ENCODE data around the gene CIDEC.
"Not testable (repeated sequence)": the region's sequence is repeated elsewhere in the genome, so short reads cannot be mapped to it uniquely, and the experiment has no call there.

The CIDEC gene

DNA sequence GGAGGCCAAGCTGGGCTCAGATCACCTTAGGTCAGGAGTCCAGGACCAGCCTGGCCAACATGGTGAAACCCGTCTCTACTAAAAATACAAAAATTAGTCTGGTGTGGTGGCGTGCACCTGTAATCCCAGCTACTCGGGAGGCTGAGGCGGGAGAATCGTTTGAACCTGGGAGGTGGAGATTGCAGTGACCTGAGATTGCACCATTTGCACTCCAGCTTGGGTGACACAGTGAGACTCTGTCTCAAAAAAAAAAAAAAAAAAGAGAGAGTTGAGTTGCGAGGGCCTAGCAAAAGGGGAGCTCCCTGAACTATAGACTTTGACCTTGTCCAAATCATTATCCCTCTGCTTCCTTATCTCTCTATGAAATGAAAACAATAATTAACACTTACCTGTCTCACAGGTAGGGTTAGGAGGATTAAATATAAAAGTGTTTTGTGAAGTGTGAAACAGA lies 20.9 kb upstream of the CIDEC start:
- DNase-seq = not testable (repeated sequence)

DNA sequence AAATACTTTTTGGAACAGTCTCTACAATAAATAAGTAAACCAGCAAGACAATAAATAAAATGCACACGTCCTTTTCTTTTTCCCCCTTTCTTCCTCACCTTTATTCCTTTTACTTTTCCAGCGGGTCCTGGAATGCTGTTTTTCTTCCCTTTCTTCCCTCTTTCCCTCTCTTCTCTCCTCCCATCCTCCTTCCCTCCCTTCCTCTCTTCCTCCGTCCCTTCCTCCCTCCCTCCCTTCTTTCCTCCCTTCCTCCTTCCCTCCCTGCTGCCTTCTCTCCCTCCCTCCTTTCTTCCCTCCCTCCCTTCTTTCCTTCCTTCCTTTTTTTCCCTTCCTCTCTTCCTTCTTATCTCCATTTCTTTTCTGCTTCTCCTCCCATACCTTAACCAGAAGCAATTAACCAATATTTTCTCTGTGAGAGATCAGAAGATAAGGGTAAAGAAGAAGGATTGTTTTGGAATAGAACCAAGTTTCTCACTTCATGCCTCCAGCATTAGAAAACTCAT lies 19.3 kb upstream of the CIDEC start:
- no peak for DNase-seq

DNA sequence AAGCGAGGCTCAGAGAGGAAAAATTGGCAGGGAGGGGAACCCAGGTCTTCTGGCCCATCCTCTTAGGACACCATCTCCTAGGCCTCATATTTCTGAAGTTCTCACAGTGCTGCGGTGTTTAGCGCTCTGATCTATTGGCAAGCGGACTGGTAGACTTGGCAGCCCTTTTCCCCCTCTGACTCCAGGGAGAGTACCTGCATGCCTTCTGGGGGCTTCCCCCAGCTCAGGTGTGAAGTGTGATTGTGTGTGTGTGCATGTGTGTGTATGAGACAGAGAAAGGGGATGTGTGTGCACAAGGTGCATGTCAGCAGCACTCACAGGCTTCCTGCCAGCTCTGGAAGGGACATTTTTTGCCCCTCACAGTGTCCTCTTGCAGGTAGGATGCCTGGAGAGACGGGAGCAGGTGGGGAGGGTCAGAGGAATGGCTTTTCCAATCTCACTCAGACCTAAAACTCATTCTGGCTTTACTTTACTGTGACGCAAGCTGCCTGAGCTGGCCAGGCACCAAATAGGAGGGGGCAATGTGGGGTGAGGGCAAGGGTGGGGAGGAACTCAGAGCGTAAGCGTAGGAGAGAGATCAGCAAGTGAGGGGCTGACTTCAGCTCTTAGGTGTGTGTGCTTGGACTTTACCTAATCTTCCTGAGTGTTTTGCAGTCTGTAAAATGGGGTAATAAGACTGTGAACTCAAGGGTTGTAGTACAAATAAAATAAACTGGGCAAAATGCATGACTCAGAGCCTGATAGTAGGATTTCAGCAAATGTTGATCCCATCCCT lies 18.6 kb upstream of the CIDEC start:
- no peak for DNase-seq

DNA sequence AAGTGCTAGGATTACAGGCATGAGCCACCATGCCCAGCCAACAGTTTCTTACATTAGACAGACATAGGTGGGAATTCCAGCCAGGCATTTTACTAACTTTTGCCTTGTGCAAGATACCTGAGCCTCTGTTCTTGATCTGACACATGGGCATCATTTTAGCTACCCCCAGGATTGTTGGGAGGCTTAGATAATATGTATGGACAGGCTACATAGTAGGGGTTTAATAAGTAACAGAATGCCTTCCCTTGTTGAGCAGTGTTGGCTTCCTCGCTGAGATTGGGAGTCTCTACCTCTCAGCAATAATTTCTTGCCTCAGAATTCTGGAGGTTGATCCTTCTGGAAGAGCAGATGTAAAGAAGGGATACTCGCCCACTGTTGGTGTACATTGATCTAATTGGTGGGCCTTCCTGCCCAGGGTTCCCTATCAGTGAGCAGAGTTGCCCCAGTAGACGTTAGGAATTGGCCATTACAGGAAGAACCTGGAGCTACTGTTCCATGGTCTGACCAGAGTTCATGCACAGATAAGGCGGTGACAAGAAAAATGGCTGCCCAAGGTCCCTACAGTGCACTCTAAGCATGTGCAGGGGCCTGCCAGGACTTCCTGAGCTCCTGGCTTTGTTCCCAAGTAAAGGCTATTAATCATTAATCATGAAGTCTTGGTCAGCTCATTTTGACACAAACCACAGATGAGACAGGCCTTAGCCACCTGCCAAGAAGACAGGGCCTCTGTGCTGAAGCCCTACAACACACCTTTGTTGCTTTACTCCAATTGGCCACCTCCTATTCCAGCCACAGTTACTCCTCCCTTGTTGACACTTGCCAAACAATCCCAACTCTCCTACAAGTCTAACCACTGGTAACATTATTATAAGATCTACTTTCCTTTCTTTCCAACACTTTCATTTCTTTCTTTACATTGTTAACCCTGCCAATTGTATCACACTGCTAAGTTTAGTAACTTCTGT lies 17.6 kb upstream of the CIDEC start:
- DNase-seq = no peak

DNA sequence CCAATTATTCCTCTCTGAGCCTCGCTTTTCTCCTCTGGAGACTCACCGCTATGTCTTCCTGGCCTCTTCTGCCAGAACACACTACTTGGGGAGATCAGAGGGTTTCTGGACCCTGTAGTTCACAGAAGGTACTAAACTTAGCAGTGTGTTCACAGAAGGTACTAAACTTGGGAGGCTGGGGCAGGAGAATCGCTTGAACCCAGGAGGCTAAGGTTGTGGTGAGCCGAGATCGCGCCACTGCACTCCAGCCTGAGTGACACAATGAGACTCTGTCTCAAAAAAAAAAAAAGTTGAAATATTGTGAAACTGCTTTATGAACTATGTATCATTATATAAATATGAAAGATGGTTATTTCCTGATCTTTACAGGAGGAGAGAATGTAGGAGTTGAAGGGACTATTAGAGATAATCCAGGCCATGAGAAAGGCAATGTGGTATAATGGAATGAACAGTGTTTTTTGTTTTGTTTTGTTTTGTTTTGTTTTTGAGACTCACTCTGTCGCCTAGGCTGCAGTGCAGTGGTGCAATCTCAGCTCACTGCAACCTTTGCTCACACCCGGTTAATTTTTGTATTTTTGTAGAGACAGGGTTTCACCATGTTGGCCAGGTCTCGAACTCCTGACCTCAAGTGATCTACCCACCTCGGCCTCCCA lies 16.8 kb upstream of the CIDEC start:
- DNase-seq = not testable (repeated sequence)

DNA sequence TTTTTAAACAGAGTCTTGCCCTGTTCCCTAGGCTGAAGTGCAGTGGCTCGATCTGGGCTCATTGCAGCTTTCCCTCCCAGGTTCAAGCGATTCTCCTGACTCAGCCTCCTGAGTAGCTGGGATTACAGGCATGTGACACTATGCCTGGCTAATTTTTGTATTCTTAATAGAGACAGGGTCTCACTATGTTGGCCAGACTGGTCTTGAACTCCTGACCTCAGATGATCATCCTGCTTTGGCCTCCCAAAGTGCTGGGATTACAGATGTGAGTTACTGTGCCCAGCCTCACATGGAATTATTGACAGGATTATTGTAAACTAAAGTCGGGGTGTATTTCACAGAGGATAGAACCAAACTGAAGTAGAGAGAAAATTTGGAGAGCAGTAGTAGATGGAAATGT lies 15.7 kb upstream of the CIDEC start:
- DNase-seq = not testable (repeated sequence)

DNA sequence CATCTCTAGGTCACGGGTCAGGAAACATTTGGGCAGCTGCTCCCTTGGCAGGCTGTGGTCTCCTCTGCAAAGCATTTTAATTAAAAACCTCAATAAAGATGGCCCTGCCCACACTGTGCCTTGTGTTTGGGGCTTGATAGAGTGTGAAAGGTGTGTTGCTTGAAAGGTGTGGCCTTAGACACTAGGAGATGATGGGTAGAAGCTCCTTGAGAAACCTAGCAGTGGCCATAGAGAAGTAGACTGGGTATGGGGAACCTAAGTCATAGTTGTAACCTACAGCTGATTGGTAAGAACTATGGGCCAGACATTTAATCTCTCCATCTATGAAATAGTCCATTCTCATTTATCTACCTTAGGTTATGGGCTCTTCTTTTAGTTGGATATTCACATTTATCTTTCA lies 13.7 kb upstream of the CIDEC start:
- DNase-seq = no peak

DNA sequence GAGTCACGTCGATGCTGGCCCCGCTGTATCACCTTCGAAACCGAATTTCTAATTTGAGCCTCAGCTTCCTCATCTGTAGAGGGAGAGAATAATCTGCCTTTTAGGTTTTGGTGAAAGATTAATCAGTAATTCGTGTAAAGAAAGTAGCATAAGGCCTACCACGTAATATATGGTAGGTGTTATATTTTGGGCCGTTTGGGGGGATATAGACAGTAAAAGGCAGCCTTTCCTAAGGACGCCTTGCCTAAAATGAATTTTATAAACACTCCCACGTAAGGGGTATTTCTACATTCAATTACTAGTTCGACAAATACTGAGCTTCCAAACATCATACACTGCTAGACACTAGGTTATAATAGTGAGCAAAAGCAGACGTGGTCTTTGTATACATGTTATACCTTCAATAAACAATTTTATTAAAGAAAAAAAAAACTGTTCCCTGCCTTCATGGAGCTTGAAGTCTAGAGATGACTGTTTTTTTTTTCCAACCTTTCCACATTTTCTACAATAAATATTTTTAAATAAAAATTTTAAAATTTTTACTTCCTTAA lies 11.1 kb upstream of the CIDEC start:
- no peak for DNase-seq

DNA sequence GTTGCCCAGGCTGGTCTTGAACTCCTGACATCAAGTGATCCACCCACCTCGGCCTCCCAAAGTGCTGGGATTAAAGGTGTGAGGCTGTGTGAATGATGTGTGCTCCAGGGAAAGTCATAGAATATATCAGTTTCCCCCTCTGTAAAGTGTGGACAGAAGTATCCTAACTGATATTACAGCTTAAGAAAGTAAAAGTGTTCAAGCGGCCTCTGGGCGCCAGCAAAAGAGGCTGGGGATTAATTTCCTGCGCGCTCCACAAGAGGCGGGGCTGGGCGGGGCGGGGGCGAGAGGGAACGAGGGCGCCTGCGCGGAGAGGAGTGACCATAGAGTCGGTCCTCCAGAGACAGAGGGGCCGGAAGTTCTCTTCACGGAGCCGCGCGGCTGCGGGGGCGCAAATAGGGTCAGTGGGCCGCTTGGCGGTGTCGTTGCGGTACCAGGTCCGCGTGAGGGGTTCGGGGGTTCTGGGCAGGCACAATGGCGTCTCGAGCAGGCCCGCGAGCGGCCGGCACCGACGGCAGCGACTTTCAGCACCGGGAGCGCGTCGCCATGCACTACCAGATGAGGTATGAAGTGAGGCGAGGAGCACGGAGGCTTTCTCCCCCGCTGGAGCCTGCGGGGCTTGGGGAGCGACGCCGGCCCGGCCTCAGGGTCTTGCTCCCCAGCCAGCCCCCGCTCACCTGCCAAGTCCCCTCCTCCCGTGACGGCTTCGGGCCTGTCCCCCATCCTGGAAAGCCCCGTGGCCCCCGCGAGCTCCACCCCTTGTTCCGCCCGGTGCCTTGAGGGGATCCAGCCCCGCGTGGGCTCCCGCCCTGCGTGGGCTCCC lies 10.4 kb upstream of the CIDEC start, which contains the start of gene JAGN1:
Gene JAGN1, plus strand, starts transcription at position 362 of the 823 bp plus-strand sequence. Its CDS starts 113 bp downstream, at position 475.
- DNase-seq = peak; percentile 60

DNA sequence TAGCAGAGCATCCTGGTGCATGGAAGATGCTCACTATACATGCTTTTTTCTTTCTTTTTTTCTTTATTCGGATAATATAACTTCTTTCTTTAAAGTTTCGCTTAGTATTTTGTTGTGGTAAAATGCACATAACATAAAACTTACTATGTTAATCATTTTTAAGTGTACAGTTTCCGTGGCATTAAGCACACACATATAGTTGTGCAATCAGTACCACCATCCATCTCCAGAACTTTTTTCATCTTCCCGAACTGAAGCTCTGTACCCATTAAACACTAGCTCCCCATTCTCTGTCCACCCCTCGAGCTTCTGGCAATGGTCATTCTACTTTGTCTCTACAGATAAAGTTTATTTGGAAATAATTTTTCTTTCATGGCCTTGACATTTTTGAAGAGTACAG lies 9.4 kb upstream of the CIDEC start:
- no peak for DNase-seq

DNA sequence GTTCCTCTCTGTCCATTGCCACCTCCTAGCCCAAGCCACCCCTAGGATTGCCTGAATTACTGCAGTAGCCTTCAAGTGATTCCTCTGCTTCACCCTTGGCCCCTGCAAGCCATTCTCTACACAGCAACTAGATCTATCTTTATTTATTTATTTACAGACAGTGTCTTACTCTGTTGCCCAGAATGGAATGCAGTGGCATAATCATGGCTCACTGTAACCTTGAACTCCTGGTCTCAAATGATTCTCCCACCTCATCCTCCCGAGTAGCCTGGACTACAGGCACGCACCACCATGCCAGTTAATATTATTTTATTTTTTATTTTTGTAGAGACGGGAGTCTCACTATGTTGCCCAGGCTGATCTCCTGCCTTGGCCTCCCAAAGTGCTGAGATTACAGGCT lies 8.5 kb upstream of the CIDEC start:
- no peak for DNase-seq

DNA sequence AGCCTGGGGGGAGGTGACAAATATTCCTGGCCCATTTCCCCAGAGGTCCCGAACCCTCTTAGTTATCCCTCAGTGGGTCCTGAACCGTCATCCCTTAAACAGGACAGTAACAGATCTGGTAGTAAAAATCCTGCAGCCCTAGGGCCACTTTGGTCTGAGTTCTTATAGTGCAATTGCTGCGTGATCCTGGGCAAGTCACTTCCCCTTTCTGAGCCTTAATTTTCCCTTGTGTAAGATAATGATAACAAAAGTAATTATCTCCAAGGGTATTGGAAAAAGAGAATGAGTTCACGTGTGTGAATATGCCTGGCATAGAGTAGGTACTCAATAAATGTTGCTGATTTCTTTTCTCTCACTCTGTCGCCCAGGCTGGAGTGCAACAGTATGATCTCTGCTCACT lies 7.4 kb upstream of the CIDEC start:
- no peak for DNase-seq

DNA sequence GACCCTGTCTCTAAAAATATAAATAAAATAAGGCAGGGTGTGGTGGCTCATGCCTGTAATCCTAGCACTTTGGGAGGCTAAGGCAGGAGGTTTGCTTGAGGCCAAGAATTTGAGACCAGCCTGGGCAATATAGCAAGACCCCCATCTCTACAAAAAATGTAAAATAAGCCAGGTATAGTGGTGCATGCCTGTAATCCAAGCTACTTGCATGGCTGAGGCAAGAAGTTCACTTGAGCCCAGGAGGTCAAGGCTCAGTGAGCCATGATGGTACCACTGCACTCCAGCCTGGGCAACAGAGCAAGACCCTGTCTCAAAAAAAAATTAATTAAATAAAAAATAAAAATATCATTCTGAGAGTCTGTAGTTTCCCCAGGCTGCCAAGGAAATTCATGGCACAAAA lies 6.3 kb upstream of the CIDEC start:
- DNase-seq = no peak

DNA sequence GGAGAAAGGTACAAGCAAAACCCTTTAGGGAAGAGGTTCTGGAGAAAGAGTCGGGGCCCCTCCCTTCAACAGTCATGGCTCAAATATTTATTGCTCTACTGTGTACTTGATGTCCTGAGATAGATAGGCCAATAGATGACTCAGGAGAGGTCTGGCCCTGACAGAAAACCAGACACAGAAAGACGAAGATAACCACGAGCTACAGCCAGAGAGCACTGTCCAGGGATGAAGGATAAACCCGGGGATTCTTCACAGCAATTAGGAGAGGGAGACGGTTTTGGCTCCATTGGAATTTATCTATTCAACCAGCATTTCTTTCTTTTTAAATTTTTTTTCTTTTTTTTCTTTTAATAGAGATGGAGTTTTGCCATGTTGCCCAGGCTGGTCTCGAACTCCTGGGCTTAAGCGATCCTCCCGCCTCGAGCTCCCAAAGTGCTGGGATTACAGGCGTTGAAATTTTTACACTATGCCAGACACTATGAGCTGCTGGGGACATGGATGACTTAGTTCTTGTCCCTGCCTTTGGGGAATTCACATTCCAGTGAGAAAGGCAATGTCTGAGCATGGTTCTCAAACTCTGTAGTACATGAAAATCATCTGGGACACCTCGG lies 4.6 kb upstream of the CIDEC start:
- DNase-seq = no peak

DNA sequence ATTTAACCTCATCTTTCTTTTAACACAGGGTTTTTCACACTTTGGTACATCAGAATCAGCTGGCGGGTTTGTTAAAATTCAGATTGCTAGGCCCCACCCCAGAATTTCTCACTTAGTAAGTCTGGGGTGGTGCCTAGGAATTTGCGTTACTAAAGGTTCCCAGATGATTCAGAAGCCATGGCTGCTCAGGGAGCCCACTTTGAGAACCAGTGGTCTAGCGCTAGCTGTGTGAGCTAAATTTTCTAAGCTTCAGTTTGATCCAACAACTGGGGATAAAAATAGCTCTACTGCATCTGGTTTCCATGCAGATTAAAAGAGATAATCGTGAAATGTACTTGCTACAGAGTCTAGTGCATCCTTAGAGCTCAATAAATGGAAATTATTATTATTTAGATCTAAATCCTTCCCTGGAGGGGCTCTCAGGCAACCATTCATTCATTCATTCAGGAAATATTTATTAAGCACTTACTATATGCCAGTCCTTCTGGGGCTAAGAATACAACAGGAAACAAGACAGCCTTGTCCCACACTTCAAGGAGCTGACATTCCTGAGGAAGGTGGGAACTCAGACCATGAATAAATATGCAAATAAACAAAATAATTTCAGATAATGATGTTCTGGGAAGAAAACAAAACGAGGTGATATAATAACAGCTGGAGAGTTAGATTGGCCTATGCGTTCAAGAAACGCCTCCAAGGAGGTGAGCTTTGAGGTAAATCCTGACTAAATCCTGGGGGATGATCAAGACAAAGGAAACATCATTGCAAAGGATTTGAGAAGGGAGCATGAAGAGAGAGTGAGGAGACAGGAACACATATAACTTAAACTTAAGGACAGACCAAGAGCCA lies 3.9 kb upstream of the CIDEC start:
- no peak for DNase-seq

DNA sequence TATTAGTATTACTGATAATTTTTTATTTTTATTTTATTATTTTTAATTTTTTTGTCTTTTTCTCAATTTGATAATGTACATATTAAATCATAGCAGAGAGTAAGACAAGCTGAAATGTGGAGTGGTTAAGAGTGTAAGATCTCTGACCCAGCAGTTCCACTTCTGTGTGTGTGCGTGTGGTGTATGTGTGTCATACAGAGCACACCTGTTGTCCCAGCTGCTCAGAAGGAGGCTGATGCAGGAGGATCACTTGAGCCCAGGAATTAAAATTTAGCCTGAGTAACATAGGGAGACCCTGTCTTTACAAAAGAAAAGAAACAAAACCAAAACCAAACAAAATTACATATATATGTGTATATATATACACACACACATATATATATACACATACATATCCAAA lies 1.4 kb upstream of the CIDEC start:
- DNase-seq = no peak

DNA sequence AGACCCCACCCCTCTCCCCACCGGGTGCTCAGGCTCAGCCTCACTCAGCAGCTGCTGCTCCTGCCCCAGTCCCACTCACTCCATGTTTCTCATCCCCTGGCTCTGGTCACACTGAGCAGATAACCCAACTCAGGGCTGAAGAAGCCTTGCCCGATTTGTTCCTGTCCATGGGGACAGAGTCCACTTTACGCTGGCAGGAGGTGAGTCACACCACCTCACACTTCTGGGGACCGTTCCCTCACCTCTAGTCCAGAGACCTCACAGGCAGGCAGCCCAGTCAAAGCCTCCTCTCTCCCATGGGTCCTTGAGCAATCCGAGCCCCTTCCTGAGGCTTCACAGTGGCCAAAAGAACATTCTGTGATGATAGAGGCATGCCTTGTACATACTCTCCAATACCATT lies 1.4 kb downstream of the CIDEC start:
- DNase-seq = no peak

DNA sequence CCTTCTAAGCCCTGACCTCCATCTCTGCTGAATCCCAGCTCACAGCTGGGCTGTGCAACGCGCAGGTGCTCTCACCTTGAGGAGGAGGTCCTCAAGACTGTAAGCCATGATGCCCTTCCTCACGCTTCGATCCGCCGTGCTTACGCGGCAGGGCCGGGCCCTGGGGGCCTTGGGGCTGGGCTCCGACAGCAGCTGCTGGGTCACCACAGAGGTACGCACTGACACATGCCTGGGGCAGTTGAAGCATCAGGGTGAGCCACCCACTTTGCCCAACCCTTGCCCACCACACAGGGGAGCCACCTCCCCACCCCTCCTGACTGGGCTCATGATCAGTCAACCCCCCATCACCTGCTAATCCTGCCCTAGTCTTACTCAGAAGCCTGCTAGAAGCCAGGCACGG lies 3.1 kb downstream of the CIDEC start:
- no peak for DNase-seq

DNA sequence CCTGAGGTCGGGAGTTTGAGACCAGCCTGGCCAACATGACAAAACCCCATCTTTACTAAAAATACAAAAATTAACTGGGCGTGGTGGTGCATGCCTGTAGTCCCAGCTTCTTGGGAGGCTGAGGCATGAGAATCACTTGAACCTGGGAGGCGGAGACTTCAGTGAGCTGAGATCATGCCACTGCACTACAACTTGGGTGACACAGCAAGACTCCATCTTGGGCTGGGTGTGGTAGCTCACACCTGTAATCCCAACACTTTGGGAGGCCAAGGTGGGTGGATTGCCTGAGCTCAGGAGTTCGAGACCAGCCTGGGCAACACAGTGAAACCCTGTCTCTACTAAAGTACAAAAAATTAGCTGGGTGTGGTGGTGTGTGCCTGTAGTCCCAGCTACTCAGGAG lies 3.8 kb downstream of the CIDEC start:
- DNase-seq = not testable (repeated sequence)

DNA sequence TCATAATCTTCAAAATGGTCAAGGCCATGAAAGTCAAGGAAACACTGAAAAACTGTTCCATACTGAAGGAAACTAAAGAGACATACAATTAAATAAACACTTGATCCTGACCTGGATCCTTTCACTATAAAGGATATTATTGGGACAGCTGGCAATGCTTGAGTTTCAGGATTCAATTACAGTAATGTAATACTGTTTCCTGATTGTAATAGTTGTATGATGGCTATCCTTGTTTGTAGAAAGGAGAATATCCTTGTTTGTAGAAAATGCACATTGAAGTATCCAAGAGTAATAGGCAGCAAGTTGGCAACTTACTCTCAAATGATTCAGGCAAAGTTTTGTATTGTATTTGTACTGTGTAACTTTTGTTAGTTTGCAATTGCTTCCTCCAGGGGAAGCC lies 4.6 kb downstream of the CIDEC start:
- no peak for DNase-seq
